ENCODE measurements around the gene TXNDC11.

DNA sequence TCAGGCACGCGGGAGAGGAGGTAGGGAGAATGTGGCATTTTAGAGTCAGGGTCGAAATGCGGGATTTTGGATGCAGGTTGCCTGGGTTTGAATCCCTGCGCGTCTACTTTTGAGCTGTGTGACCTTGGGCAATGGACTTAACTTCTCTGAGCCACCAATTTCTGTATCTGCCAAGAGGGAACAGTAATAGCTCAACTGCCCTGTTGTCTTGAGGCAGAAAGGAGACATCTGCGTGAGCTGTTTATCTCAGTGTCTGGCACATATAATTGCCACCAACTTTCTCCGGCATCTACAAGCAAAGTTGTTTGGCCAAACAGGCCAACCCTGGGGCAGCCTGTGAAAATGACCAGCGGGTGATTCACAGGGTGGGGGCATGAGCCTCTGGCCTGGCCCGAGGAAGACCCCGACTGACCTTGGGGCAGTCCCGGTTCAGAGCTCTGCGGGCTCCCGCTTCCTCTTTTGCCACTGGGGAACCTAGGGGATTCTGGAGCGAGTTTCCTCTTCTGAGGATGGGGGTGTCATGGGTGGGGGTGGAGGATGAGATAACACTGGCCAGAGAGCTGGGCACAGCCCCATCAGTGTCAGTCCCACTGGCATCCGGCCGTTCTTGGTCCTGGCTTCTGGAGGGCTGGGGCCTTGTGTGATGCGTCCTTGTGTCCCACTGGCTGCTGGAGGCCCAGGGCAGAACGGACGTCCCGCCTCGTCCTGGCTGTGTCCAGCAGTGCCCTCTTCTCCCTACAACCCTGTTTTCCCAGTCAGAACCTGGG lies 73.1 kb downstream of the TXNDC11 start:
- TF ChIP-seq, protein P1, sequence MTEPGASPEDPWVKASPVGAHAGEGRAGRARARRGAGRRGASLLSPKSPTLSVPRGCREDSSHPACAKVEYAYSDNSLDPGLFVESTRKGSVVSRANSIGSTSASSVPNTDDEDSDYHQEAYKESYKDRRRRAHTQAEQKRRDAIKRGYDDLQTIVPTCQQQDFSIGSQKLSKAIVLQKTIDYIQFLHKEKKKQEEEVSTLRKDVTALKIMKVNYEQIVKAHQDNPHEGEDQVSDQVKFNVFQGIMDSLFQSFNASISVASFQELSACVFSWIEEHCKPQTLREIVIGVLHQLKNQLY (CRISPR knock-in tag; IDR thresholded peaks at IDR 0.05) = no peak
- TF ChIP-seq, protein P2, sequence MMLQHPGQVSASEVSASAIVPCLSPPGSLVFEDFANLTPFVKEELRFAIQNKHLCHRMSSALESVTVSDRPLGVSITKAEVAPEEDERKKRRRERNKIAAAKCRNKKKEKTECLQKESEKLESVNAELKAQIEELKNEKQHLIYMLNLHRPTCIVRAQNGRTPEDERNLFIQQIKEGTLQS (CRISPR knock-in tag; conservative IDR thresholded peaks at IDR 0.05) = no peak
- TF ChIP-seq, protein P3, sequence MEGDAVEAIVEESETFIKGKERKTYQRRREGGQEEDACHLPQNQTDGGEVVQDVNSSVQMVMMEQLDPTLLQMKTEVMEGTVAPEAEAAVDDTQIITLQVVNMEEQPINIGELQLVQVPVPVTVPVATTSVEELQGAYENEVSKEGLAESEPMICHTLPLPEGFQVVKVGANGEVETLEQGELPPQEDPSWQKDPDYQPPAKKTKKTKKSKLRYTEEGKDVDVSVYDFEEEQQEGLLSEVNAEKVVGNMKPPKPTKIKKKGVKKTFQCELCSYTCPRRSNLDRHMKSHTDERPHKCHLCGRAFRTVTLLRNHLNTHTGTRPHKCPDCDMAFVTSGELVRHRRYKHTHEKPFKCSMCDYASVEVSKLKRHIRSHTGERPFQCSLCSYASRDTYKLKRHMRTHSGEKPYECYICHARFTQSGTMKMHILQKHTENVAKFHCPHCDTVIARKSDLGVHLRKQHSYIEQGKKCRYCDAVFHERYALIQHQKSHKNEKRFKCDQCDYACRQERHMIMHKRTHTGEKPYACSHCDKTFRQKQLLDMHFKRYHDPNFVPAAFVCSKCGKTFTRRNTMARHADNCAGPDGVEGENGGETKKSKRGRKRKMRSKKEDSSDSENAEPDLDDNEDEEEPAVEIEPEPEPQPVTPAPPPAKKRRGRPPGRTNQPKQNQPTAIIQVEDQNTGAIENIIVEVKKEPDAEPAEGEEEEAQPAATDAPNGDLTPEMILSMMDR (IDR thresholded peaks at IDR 0.05) = no peak
- TF ChIP-seq, protein P4, sequence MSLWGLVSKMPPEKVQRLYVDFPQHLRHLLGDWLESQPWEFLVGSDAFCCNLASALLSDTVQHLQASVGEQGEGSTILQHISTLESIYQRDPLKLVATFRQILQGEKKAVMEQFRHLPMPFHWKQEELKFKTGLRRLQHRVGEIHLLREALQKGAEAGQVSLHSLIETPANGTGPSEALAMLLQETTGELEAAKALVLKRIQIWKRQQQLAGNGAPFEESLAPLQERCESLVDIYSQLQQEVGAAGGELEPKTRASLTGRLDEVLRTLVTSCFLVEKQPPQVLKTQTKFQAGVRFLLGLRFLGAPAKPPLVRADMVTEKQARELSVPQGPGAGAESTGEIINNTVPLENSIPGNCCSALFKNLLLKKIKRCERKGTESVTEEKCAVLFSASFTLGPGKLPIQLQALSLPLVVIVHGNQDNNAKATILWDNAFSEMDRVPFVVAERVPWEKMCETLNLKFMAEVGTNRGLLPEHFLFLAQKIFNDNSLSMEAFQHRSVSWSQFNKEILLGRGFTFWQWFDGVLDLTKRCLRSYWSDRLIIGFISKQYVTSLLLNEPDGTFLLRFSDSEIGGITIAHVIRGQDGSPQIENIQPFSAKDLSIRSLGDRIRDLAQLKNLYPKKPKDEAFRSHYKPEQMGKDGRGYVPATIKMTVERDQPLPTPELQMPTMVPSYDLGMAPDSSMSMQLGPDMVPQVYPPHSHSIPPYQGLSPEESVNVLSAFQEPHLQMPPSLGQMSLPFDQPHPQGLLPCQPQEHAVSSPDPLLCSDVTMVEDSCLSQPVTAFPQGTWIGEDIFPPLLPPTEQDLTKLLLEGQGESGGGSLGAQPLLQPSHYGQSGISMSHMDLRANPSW (CRISPR knock-in tag; conservative IDR thresholded peaks at IDR 0.05; ENCODE audit: low read depth) = no peak
- TF ChIP-seq FOXP1 (CRISPR knock-in tag; IDR thresholded peaks at IDR 0.05; ENCODE audit: borderline replicate concordance) (no peak), ZNF416 (CRISPR knock-in tag; IDR thresholded peaks at IDR 0.05) (no peak)
- TF ChIP-seq, protein P5, sequence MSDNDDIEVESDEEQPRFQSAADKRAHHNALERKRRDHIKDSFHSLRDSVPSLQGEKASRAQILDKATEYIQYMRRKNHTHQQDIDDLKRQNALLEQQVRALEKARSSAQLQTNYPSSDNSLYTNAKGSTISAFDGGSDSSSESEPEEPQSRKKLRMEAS (CRISPR knock-in tag; IDR thresholded peaks at IDR 0.05) = no peak
- TF ChIP-seq, protein P6, sequence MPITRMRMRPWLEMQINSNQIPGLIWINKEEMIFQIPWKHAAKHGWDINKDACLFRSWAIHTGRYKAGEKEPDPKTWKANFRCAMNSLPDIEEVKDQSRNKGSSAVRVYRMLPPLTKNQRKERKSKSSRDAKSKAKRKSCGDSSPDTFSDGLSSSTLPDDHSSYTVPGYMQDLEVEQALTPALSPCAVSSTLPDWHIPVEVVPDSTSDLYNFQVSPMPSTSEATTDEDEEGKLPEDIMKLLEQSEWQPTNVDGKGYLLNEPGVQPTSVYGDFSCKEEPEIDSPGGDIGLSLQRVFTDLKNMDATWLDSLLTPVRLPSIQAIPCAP (CRISPR knock-in tag; IDR thresholded peaks at IDR 0.05) = no peak
